AG04450 (cell line): ENCODE results near the gene PRC1. TPM values are rescaled to one million over a fixed set of nuclear protein-coding genes. Genes with fewer than 3 reads are reported as not detected.

Experiments used
- CTCF ChIA-PET: fragments of 300-600, 350-600 bp; formaldehyde crosslinking; extraction: SDS; loops from one replicate; lab custom pipeline; 2022; ENCODE audit warnings: antibody characterized with exemption, inconsistent platforms; lab: Charles Lee
- POLR2A ChIA-PET: fragments of 350-600 bp; formaldehyde crosslinking; extraction: SDS; loops from one replicate; lab custom pipeline; 2021; ENCODE audit warnings: antibody characterized with exemption, inconsistent platforms; lab: Yijun Ruan, JAX
- DNase-seq: peaks from one replicate; pipeline ENCODE4 v3.0.0-alpha.2; 2011; ENCODE audit warnings: low read depth, low spot score
- H3K27ac ChIP-seq: one replicate; pipeline ENCODE4 v1.5.1; 2012; ENCODE audit warnings: low read depth, low read length, control low read depth
- H3K27me3 ChIP-seq: one replicate; pipeline ENCODE4 v1.6.0; 2012; ENCODE audit warnings: low read length; ENCODE audit not compliant: control insufficient read depth, insufficient read depth
- H3K4me3 ChIP-seq: 2 replicates; pipeline ENCODE4 v1.5.1; 2011; ENCODE audit warnings: mild to moderate bottlenecking, low read depth, low read length, control low read depth
- H3K9me3 ChIP-seq: 2 replicates; pipeline ENCODE4 v1.5.1; 2012; ENCODE audit warnings: low read length; ENCODE audit not compliant: control insufficient read depth, insufficient read depth
- polyA plus RNA-seq: library from polyadenylated mRNA; depleted of rRNA; stranded (reverse); fragments of >200 nt; gene quantifications from 2 replicates; pipeline ENCODE4 v1.2.3, GENCODE V29; 2011
- TF ChIP-seq, protein P1 (sequence below): IDR thresholded peaks from 2 replicates; pipeline ENCODE4 v1.5.1; 2011; ENCODE audit warnings: low read depth, low read length, control low read depth, inconsistent platforms

The PRC1 gene
- polyA plus RNA-seq, 1 experiment = 77.5 TPM

DNA sequence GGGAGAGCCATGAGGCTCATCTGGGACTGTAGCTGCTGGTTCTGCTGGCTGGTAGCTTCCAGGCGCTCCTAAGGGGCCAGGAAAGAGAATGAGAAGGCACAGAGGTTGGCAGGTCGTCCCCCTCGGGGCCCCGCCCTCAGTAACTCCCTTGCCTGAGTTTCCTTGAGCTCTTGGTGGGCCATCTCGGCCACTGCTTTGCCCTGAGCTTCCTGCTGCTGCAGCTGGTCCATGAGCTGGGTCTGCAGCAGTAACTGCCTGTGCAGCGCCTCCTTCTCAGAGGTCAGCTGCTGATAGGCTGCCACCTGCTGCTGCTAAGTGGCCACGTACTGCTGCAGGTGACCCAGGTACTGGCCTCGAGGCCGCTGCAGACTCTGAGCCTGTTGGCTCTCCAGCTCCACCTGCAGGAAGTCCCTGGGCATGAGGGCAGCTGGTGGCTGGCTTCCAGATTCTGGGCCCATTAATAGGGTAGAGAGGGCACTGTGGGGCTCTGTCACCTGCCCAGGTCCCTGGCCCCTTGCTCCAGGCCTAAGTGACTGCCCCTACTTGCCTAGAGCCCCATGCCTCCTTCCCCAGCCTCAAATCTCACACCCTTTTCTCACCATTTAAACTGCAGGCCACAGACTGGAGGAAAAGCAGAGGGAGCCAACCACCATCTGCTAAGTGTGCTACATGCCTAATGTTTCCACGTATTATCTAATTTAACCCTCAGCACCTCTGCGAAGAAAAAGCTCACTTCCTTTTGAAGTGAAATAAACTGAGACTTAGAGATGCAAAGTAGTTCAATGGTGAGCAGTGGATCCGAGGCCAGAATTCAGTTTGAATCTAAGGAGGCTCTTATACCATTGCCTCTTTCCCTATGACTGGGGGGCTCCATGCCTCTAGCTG, 38.8 kb upstream of the PRC1 start:
- Histone ChIP-seq H3K4me3 (no peak overlapping the region), H3K9me3 (no peaks in the 10 kb centered on the region), H3K27me3 (peaks cover 19% of the 10 kb centered on the region), H3K27ac (no peak overlapping the region)
- DNase-seq = no peak
- ChIA-PET CTCF (interaction anchor here (1.1 to 3.2 kb wide), 5 partner anchors 13 to 239 kb away, joined by 3 to 19 read pairs (median 6); no protein-coding TSS in a partner anchor), POLR2A (no interaction called here)
- TF ChIP-seq, protein P1, sequence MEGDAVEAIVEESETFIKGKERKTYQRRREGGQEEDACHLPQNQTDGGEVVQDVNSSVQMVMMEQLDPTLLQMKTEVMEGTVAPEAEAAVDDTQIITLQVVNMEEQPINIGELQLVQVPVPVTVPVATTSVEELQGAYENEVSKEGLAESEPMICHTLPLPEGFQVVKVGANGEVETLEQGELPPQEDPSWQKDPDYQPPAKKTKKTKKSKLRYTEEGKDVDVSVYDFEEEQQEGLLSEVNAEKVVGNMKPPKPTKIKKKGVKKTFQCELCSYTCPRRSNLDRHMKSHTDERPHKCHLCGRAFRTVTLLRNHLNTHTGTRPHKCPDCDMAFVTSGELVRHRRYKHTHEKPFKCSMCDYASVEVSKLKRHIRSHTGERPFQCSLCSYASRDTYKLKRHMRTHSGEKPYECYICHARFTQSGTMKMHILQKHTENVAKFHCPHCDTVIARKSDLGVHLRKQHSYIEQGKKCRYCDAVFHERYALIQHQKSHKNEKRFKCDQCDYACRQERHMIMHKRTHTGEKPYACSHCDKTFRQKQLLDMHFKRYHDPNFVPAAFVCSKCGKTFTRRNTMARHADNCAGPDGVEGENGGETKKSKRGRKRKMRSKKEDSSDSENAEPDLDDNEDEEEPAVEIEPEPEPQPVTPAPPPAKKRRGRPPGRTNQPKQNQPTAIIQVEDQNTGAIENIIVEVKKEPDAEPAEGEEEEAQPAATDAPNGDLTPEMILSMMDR = peak; percentile 50

DNA sequence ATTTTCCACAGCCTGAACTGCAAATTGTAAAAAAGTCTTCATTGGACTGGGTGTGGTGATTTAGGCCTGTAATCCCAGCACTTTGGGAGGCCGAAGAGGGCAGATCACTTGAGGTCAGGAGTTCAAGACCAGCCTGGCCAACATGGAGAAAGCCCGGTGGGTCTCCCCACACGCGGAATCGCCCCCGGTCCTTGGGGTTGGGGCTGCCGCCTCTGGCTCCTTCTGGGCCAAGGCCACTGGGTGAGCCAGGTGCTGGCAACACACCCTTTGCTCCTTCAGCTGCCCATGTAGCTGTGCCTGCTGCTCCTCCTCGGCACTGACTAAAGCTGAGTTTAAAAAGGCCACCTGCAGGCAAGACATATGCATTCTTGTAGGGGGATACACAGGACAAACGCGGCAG, 37.5 kb upstream of the PRC1 start:
- POLR2A ChIA-PET = no interaction called here

DNA sequence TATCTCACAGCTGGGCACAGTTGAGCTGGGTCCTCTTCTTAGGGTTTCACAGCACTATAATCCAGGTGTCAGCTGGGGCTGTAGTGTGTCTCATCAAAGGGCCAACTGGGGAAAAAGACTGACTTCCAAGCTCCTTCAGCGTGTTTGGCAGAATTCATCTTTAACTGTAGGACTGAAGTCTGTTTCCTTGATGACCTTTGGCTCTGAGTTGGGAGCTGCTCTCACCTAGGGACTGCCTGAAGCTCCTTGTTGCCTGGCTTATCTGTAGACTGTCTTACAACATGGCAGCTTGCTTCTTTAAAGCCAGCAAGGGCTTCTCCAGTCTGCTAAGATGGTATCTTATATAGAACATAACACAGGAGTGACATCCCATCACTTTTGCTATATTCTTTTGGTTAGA, 33.3 kb upstream of the PRC1 start:
- POLR2A ChIA-PET = no interaction called here
- CTCF ChIA-PET = interaction anchor here (1.3 to 2.0 kb wide), 2 partner anchors 28 to 71 kb away, joined by 3 to 9 read pairs; no protein-coding TSS in a partner anchor

More for the DNA sequence above, 37.5 kb upstream of the PRC1 start:
- CTCF ChIA-PET = interaction anchor here (3.2 kb wide), 1 partner anchor 75 kb away, joined by 19 read pairs; no protein-coding TSS in a partner anchor
- no peak for DNase-seq
- H3K27ac ChIP-seq = no peak overlapping the region
- H3K9me3 ChIP-seq = no peaks in the 10 kb centered on the region
- H3K27me3 ChIP-seq = peaks cover 19% of the 10 kb centered on the region
- TF ChIP-seq, protein P1 = no peak
- no peak overlapping the region for H3K4me3 ChIP-seq

DNA sequence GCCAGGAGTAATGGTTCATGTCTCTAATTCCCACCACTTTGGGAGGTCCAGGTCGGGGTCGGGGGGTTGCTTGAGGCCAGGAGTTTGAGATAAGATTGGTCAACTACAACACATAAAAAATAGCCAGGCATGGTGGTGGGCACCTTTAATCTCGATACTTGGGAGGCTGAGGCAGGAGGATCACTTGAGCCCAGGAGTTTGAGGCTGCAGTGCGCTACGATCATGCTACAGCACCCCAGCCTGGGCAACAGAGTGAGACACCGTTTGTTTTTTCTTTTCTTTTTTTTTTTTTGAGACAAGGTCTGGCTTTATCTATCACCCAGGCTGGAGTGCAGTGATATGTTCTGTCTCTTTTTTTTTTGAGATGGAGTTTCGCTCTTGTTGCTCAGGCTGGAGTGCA, 29.4 kb upstream of the PRC1 start:
- Histone ChIP-seq H3K27ac (no peak overlapping the region), H3K4me3 (no peak overlapping the region), H3K27me3 (peaks cover 2% of the 10 kb centered on the region), H3K9me3 (no peaks in the 10 kb centered on the region; the same call in 1 of the 2 replicates)
- TF ChIP-seq, protein P1 = no peak
- ChIA-PET POLR2A (no interaction called here), CTCF (interaction anchor here (0.6 to 0.9 kb wide), 2 partner anchors 89 to 1149 kb away, joined by 3 read pairs; partner anchors contain the start of gene UNC45A)
- DNase-seq = no peak

More for the DNA sequence above, 33.3 kb upstream of the PRC1 start:
- H3K27ac ChIP-seq = peak overlapping the region; percentile 21
- TF ChIP-seq, protein P1 = no peak
- no peak for DNase-seq
- peaks cover 11% of the 10 kb centered on the region for H3K27me3 ChIP-seq
- H3K9me3 ChIP-seq = no peaks in the 10 kb centered on the region
- no peak overlapping the region for H3K4me3 ChIP-seq

DNA sequence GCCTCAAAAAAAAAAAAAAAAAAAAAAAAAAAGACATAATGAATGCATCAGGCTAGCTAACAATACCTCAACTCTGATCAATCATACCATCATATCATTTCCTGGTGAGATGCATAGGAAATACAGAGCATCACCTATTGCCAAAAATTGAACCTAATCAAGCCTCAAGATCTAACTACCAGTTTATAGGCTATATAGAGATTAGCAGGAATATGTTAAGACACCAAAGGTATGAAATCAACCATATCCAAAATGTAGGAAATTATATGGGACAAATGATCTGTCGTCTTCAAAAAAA, 28.4 kb upstream of the PRC1 start:
- ChIA-PET POLR2A (no interaction called here), CTCF (interaction anchor here (1.4 kb wide), 1 partner anchor 66 kb away, joined by 5 read pairs; no protein-coding TSS in a partner anchor)

More for the DNA sequence above, 28.4 kb upstream of the PRC1 start:
- TF ChIP-seq, protein P1 = no peak
- no peak overlapping the region for H3K27ac ChIP-seq
- no peaks in the 10 kb centered on the region; the same call in 1 of the 2 replicates for H3K9me3 ChIP-seq
- DNase-seq = no peak
- no peaks in the 10 kb centered on the region for H3K27me3 ChIP-seq
- H3K4me3 ChIP-seq = peak overlapping the region; percentile 99
